IPS DF 4.7 (cell line): ENCODE measurements around the gene ERBB4.
"Not testable (repeated sequence)": the region's sequence is repeated elsewhere in the genome, so short reads cannot be mapped to it uniquely, and the experiment has no call there.

Experiments
- DNase-seq: peaks from one replicate; pipeline ENCODE4 v3.0.0-alpha.2; 2013; ENCODE audit warnings: low spot score; ENCODE audit errors: extremely low read depth

The ERBB4 gene

GRCh38 chr2:211744379-211744778 is 794.2 kb downstream of the ERBB4 start:
- DNase-seq, result no peak

- no peak for DNase-seq
Measured at GRCh38 chr2:211741966-211742365, 796.6 kb downstream of the ERBB4 start.

- no peak for DNase-seq
Measured at GRCh38 chr2:211737282-211737681, 801.3 kb downstream of the ERBB4 start.

- DNase-seq, result no peak
Measured at GRCh38 chr2:211730215-211730614, 808.4 kb downstream of the ERBB4 start.

- DNase-seq, result no peak
Measured at GRCh38 chr2:211729433-211729832, 809.2 kb downstream of the ERBB4 start.

GRCh38 chr2:211724933-211725332 is 813.7 kb downstream of the ERBB4 start:
- no peak for DNase-seq

GRCh38 chr2:211723398-211723797 is 815.2 kb downstream of the ERBB4 start:
- no peak for DNase-seq

- no peak for DNase-seq
Measured at GRCh38 chr2:211722928-211723327, 815.7 kb downstream of the ERBB4 start.

- not testable (repeated sequence) for DNase-seq
Measured at GRCh38 chr2:211721874-211722273, 816.7 kb downstream of the ERBB4 start.

GRCh38 chr2:211709389-211709788 is 829.2 kb downstream of the ERBB4 start:
- DNase-seq, result no peak

- DNase-seq, result no peak
Measured at GRCh38 chr2:211692689-211693088, 845.9 kb downstream of the ERBB4 start.

GRCh38 chr2:211690736-211691135 is 847.9 kb downstream of the ERBB4 start:
- no peak for DNase-seq

- no peak for DNase-seq
Measured at GRCh38 chr2:211688196-211688595, 850.4 kb downstream of the ERBB4 start.

GRCh38 chr2:211674715-211675114 is 863.9 kb downstream of the ERBB4 start:
- DNase-seq, result no peak

GRCh38 chr2:211673133-211673905 is 865.3 kb downstream of the ERBB4 start:
- DNase-seq, result no peak

- no peak for DNase-seq
Measured at GRCh38 chr2:211671977-211672376, 866.6 kb downstream of the ERBB4 start.

- no peak for DNase-seq
Measured at GRCh38 chr2:211665299-211665698, 873.3 kb downstream of the ERBB4 start.

GRCh38 chr2:211664321-211664720 is 874.3 kb downstream of the ERBB4 start:
- no peak for DNase-seq

GRCh38 chr2:211654211-211654780 is 884.3 kb downstream of the ERBB4 start:
- no peak for DNase-seq

- DNase-seq, result no peak
Measured at GRCh38 chr2:211652327-211652726, 886.3 kb downstream of the ERBB4 start.

GRCh38 chr2:211649331-211649730 is 889.3 kb downstream of the ERBB4 start:
- DNase-seq, result no peak

- DNase-seq, result no peak
Measured at GRCh38 chr2:211631503-211631902, 907.1 kb downstream of the ERBB4 start.

GRCh38 chr2:211623096-211623495 is 915.5 kb downstream of the ERBB4 start:
- no peak for DNase-seq
